ENCODE data around the gene MAST2.

GRCh38 chr1:45934947-45935346, 131.5 kb downstream of the MAST2 start:
- TF ChIP-seq CTCF (IDR thresholded peaks at IDR 0.05) (no peak), POLR2AphosphoS5 (IDR thresholded peaks at IDR 0.05) (no peak), POLR2A (IDR thresholded peaks at IDR 0.05) (no peak)

All from prostate gland (tissue), 2 donors.